Inferior parietal cortex (tissue), 1 donor: Measurements from ENCODE around the gene HDAC1.
"Not testable (repeated sequence)": the region's sequence is repeated elsewhere in the genome, so short reads cannot be mapped to it uniquely, and the experiment has no call there.

Experiments used
- DNase-seq: peaks from one replicate; pipeline ENCODE4 v3.0.0-alpha.2; 2016; ENCODE audit errors: extremely low spot score

The HDAC1 gene

DNA sequence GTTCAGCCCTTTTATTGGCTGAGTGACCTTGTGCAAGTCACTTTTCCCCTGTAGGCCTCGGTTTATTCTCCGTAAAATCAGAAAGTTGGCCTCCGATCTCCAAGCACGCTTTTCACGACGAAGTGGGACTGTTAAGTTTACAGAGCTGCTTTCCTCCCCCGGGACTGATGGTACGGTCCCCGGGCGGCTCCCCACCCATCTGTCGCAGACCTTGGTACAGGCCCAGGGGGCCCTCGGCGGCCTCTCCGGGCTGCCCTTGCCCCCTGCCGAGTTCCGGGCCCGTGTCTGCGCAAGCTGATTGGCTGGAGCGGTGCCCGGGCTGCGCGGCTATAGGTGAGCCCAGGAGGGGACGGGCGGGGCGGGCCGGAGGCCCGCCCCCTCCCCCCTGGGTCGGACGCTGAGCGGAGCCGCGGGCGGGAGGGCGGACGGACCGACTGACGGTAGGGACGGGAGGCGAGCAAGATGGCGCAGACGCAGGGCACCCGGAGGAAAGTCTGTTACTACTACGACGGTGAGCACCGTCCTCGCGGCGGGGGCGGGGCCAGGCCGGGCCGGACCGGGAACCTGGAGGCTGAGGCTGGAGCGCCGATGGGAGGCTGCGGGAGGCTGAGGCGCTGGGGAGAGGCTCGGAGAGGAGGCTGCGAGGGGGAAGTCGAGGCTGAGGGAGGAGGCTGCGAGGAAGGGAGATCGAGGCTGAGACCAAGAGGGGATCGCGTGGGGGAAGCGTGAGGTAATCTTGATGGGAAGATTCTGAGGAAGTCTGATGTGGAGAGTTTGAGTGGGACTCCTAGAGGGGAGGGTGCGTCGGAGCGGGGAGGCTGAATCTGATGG is at the start of gene HDAC1:
TSS of gene HDAC1 (plus strand) at position 376 of the 831 bp plus-strand sequence. CDS start at position 463, 87 bp downstream.
- peak; percentile 83 for DNase-seq

DNA sequence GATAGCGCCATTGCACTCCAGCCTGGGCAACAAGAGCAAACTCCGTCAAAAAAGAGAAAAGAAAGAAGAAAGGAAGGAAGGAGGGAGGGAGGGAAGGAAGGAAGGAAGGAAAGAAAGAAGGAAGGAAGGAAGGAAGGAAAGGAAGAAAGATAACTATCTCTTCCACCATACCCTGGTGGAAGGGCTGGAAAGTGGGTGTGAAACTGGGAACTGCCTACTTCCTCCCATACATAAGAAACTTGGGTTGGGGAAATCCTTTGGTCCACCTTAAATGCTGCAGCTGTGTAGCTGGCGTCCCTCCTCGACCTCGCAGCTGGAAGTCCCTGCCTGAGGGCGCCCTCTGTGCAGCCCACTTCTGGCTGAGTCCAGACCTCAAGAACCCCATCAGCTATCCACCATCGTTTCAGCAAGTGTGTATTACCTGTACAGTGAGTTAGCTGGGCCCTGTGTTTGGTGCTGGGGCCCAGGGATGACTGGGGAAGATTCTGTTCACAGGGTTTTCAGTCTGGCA is 49.5 kb upstream of the HDAC1 start:
- peak; percentile 41 for DNase-seq

DNA sequence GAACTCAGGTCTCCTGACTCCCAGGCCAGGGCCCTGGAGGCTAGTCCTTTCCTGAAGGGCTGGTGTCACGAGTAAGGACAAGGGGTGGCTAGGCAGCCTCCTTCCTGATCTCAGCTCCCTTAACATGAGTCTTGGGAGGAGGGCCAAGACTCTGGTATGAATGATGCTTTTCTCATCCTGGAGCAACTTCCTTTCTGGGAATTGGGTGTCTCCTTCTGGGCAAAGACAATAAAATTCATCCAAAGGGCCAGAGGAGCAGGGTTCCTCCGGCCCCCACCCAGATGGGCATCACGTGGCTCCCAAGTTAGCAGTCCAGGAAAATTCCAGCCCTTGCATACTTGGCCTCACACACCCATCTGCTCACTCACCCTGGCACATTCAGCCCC is 45.0 kb upstream of the HDAC1 start, which contains the start of gene FAM167B:
TSS of gene FAM167B (plus strand) at position 335 of the 386 bp plus-strand sequence. CDS start 200 bp downstream, outside the sequence.
- no peak for DNase-seq

DNA sequence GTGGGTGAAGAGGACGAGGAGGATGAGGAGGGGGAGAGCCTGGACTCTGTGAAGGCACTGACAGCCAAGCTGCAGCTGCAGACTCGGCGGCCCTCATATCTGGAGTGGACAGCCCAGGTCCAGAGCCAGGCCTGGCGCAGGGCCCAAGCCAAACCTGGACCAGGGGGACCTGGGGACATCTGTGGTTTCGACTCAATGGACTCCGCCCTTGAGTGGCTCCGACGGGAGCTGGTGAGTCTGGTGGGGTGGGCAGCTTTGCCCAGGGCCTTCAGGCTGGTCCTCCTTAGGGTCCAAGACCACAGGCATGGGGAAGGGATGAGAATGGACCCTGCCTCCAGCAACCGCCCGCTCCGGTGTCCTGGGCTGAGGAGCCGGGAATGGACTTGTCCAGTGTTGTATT is 44.4 kb upstream of the HDAC1 start:
- no peak for DNase-seq

DNA sequence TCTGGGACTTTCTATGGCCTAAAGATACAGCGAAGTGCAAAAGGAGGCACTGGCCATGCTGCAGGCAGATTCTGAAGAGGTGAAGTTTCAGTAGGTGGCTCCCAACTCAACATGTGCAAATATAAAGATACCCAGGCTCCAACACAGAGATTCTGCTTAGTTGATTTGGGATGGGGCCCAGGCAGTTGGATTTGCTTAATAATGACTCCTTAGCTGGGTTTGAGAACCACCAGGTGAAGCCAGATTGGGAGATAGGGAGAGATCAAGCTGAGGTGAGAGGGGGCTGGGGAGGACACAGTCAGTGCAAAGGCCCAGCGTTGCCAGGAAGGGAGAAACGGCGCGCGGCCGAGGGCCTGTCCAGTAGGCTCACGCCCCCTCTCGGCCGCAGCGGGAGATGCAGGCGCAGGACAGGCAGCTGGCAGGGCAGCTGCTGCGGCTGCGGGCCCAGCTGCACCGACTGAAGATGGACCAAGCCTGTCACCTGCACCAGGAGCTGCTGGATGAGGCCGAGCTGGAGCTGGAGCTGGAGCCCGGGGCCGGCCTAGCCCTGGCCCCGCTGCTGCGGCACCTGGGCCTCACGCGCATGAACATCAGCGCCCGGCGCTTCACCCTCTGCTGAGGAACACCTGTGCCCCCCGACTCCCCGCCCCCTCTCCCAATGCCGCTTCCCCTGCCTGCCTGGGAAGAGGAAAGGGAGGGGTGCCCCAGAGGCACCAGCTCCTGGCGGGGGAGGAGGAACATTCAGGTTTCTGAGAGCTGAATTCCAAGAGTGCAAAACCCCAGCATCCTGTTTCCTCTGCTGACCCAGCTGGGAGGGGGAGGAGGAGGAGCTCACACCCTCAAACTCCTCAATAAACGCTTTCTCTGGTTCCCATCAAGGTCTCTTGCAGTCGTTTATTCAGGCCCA is 43.6 kb upstream of the HDAC1 start:
- no peak for DNase-seq

DNA sequence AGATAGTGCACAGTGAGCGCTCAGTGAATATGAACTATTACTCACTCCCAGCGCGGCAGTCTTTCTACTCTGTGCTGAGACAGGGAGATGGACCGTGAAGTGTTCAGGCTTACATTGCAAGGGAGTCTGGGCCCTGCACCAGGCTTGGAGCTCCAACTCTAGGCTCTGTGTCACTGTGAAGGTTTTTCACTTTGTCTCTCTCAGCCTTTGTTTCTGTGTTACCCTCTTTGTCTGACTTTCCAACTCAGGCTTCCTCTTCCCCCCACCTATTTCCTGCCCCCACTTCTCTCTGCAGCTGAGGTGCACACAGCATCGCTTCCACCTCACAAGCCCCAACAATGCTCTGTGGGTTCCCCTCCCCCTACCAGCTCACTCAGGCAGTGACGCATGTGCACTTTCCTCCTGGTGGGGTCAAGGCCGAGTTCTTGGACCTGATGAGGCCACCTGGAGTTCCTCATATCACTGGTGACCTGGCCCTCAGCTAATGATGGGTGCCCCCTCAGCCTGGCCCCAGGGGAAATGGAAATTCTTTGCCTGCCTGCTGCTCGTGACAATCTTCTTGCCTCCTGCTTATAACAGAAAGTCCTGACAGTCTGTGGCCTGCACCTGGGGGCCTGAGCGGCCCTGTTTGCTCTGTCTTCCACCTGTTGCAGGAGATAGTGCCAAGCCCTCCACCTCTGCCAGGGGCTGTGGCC is 41.9 kb upstream of the HDAC1 start:
- no peak for DNase-seq

DNA sequence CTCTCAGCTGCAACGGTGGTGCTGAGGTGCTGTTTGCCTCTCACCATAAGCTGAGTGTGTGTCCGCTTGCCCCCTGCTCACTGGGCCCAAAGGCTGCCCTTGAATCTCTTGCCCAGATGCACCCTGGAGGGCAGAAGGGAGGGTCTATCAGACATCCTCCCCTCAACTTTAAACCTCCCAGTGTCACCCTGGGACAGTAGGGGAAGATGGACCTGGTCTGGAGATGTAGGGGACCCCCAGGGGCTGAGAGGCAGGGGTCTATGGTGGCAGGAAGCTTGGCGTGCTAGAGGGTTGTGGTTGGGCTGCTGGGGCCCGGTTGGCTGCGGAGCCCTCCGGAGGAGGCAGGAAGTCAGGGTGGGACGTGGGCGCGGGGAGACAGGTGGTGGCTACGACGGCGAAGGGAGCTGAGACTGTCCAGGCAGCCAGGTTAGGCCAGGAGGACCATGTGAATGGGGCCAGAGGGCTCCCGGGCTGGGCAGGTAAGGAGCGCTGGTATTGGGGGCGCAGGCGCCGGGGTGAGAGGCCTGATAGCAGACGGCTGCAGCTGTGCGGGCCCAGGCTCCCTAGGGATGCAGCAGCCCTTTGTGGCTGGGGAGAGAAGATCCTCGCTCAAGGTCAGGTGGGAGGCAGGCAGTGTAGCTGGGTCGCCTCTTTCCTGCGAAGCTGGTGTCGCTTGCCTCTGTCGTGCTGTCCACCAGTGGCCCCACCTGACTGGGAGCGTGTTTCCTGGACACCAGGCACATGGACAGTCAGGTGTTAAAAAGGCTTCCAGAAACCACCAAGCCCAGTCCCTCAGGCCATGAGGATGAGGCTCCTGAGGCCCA is 40.8 kb upstream of the HDAC1 start, which contains the start of gene LCK:
TSS of gene LCK (plus strand) at position 373 of the 824 bp plus-strand sequence. CDS start 23,065 bp downstream, outside the sequence.
- no peak for DNase-seq

DNA sequence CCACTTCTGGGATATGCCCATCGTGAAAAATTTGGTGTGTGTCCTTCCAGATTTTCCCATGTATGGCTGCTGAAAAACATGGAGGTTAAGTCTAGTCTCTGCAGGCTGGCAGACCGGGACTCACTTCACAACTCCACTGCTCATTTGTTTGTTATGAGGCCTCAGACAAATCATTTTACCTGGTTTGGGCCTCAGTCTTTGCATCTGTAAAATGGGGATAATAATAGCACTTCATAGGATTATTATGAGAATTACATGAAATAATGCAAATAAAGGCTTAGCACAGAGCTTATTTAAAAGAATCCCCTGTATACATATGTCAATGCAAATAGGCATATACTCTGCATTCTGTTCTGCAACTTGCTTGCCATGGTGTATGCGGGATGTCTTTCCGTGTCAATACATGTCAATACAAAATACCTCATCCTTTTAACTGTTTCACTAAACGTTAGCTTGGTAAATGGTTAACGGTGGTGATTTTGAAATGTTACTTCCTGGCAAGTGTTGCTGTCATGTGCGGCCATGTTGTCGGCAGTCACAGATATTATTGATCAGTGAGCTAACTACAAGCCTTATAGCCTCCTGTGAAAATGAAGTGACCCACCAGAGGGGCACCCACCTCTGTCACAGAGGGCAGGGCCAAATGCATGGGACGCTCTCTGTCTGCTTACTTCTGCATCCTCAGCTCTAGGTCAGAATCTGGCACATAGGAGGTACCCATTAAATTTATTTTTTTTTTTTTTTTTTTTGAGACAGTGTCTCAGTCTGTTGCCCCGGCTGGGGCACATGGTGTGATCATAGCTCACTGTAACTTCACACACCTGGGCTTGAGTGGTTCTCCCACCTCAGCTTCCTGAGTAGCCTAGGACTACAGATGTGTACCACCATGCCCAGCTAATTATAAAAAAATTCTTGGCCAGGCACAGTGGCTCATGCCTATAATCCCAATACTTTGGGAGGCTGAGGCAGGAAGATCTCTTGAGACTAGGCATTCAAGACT is 36.5 kb upstream of the HDAC1 start:
- no peak for DNase-seq

DNA sequence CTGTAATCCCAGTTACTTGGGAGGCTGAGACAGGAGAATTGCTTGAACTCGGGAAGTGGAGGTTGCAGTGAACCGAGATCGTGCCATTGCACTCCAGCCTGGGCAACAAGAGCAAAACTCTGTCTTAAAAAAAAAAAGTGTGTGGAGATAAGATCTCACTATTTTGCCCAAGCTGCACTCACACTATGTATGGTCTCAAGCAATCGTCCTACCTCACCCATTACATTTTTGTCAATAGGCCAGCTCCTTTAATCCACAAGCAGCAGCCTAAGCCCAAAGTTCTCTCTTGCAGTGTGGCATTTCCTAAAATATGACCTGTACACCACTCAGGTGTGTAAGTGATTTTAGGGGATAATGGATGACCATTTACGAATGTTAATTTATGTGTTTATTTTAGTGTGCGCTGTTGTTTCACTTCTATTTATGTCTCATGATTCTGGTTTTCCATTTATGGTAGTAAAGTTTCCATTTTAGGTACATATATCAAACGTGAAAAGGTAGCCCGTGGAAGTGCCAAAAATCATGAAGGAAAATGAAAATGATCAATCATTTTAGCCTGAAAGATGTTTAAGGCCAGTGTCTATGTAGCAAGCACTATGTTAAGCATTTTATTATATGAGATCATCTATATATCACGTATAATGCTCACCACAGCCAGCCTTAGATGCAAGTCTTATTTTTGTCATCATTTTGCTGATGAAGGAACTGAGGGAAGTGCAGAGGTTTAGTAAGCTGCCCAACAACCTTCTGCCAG is 35.2 kb upstream of the HDAC1 start:
- DNase-seq = no peak

DNA sequence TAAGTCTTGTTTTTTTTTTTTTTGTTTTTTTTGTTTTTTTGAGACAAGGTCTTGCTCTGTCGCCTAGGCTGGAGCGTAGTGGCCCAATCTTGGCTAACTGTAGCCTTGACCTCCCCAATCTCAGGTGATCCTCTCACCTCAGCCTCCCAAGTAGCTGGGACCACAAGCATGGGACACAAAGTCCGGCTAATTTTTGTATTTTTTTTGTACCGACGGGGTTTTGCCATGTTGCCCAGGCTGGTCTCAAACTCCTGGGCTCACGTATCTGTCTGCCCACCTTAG is 34.7 kb upstream of the HDAC1 start:
- no peak for DNase-seq

DNA sequence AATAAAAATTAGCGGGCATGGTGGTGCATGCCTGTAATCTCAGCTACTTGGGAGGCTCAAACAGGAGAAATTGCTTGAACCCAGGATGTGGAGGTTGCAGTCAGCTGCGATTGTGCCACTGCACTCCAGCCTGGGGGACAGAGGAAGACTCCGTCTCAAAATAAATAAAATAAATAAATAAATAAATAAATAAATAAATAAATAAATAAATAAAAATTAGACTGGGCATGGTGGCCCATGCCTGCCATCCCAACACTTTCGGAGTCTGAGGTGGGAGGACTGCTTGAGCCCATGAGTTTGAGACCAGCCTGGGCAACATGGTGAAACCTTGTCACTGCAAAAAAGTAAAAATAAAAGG is 28.7 kb upstream of the HDAC1 start:
- DNase-seq = not testable (repeated sequence)

DNA sequence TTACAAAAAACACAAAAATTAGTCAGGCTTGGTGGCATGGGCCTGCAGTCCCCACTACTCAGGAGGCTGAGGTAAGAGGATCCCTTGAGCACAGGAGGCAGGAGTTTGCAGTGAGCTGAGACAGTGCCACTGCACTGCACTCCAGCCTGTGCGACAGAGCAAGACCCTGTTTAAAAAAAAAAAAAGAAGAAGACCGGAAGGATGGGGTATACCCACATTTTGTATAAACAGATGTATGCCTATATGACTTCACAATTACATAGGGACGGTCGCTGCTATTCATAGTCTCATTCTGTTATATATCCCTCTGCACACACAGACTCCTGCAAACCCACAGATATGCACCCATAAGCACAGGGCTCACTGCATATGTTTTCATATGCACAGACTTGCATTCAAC is 28.1 kb upstream of the HDAC1 start:
- no peak for DNase-seq

DNA sequence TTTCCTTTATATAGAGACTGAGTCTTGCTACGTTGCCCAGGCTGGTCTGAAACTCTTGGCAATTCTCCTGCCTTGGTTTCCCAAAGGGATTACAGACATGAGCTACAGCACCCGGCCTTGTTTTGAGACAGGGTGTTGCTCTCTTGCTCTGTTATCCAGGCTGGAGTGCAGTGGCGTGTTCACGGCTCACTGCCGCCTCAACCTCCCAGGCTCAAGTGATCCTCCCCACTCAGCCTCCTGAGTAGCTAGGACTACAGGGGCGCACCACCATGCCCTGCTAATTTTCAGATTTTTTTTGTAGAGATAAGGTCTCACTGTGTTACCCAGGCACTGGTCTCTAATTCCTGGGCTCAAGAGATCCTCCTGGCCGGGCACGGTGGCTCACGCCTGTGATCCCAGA is 26.0 kb upstream of the HDAC1 start:
- DNase-seq = no peak

DNA sequence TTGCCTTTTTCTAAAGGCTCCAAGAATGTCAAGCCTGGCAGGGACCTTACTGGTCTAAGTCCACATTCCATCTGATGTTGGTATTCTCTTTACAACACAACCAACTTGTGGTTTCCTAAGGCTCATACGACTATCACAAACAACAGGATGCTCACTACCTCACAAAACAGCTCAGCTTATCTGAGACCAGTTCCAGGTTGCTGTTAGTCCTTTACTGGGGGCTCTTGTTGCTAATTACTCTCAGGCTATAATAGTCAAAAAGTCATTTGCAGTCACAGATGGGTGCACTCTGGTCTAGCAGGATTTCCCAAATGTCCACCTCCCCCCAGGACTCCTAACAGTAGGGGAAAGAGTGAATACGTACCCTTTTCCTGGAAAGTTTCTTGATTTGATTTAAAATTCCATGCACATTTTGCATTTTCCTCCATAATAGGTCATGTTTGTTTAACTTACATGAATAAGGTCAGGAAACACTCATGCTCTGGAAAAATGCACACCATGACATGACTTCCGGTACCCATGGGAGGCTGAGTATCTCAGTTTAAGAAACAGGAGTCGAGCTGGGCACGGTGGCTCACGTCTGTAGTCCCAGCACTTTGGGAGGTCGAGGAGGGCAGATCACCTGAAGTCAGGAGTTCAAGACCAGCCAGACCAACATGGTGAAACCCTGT is 24.8 kb upstream of the HDAC1 start:
- no peak for DNase-seq

DNA sequence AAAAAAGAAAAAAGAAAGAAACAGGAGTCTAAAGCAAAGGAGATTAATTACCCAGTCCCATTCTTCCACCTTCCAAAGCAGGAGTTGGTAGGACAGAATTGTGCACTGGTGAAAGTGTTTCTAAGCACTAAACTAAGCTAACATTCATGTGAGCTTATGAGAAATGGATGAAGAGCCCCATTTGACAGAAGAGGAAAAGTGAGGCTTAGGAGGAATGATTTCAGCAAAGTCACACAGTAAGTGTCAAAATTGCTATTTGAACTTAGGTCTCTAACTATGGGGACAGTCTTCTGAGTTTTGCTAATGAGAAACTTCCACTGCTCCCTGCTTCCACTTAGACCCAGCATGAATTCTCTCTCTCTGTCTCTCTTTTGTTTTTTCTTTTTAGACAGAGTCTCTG is 22.1 kb upstream of the HDAC1 start:
- DNase-seq = no peak

DNA sequence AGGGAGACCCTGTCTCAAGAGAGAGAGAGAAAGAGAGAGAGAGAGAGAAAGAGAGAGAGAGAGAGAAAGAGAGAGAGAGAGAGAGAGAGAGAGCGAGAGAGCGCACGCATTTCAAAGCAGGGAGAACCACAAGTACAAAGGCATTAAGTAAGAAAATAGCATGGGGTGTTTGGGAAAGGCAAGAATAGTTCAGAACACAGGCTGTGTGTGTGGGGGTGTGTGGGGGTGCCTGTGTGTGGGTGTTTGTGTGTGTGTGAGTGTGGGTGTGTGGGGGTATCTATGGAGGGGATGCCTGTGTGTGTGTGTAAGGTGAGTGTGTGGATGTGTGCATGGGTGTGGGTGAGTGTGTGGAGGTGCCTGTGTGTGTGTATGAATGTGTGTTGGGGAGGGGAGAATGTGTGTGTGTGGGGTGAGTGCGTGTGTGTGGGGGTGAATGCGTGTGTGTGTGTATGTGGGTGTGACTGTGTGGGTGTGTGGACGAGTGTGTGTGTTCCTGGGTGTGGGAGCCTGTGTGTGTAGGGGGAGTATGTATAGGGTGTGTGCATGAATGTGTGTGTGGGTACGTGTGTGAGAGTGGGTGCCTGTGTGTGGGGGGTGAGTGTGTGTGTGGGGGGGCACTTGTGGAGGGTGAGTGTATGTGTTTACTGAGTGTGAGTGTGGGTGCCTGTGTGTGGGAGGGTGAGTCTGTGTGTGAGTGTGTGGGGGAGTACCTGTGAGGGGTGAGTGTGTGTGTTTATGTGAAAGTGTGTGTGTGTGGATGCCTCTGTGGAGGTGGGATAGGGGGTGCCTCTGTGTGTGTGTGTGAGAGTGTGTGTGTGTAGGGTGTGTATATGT is 19.1 kb upstream of the HDAC1 start:
- DNase-seq = no peak

DNA sequence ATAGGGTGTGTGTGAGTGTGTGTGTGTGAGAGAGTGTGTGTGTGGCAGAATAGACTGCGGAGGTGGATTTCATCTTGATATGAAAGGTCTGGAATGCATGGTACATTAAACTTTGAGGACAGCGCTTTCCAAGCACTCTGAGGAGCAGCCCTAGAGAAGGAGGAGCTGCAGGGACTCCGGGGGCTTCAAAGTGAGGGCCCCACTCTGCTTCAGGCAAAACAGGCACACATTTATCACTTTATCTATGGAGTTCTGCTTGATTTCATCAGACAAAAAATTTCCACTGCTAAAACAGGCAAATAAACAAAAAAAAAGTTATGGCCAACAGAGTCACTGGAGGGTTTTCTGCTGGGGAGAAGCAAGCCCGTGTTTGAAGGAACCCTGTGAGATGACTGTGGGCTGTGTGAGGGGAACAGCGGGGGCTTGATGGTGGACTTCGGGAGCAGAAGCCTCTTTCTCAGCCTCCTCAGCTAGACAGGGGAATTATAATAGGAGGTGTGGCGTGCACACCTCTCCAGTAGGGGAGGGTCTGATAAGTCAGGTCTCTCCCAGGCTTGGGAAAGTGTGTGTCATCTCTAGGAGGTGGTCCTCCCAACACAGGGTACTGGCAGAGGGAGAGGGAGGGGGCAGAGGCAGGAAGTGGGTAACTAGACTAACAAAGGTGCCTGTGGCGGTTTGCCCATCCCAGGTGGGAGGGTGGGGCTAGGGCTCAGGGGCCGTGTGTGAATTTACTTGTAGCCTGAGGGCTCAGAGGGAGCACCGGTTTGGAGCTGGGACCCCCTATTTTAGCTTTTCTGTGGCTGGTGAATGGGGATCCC is 18.3 kb upstream of the HDAC1 start:
- no peak for DNase-seq
